Kidney glomerular epithelial cell (primary cell): ENCODE data around the gene TRRAP.
A peak's percentile ranks its signal among the peaks of the same experiment; 100 is the strongest.
"Not testable (repeated sequence)": the region's sequence is repeated elsewhere in the genome, so short reads cannot be mapped to it uniquely, and the experiment has no call there.

Experiments used
- DNase-seq: peaks from one replicate; lab custom pipeline; 2025; lab: John Stamatoyannopoulos, UW

The TRRAP gene

DNA sequence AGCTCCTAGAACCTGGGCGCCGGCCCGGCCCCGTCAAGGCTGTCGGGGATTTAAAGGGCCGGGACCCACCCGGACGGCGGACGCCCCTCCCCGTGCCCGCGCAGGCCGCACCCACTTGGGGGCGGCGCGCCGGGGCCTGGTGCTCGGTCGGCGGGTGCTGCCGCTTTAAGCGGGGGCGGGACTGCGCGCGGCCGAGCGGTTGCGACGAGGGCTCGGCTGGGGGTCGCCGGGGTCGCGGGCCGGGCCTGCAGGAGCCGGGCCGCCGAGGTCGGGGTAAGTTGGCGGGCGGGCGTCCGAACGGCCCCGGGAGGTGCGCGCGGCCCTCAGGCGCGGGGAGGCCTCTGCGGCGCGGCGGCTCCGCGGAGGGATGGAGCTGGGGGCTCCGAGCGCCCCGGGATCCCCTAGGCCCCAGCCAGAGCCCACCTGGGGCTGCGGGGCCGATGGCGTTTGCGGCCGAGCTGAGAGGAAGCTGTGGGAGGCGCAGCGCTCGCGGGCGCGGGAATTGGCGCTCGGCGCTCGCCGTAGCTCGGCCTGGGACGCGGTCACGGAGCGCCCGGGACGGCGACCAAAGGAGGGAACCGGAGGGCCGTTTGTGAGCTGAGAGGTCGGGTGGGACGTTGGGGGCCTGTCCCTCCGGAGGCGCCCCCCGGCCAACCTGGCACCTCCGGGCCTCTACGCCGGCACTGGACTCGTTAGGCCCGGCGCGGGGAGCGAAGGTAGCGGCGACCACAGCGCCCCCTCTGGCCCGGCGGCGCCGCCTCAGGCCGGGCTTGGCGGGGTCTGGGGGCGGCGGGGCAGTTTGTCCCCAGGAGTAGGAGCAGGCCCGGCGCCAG is at the start of gene TRRAP:
TRRAP (plus strand) TSS at position 168 of the 833 bp plus-strand sequence. CDS start 2,619 bp downstream, outside the sequence.
- peak; percentile 41 for DNase-seq

DNA sequence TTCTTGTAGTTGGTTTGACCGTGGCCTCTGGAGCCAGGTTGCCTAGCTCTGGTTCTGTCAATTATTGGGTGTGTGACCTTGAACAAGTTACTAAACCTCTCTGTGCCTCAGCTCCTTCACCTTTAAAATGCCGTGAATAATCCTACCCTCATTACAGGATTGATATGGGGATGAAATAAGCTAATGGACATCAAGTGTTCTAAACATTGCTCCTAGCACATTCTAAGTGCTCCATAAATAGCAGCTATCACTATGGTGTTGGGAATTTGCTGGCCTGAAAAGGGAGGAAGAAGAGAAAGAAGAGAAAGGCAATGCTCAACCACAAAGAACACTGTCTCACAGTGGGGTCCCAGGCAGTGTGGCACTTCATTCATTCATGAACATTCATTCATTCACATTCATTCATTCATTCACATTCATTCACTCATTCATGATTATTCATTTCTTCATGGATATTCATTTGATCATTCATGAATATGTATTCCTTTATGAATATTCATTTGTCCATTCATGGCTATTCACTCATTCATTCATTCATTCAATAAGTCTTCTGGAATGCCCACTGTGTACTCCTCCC is 47.3 kb upstream of the TRRAP start:
- no peak for DNase-seq

GRCh38 chr7:98831641-98832221 is 46.6 kb upstream of the TRRAP start:
- no peak for DNase-seq

DNA sequence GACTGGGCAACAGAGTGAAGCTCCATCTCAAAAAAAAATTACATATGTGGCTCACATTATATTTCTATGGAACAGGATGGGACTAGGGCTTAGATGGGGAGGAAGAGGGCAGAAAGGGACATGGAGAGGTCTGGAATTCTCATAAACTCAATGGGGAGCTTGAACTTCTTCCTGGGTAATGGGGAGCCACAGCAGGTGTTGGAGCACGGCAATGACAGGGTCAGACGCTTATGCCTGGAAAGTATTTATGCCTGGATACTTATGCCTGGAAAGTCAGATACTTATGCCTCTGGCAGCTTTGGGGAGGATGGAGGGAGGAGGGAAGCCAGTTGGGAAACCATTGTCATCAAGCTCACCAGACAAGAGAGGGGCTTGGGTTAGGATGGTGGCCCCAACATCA is 45.3 kb upstream of the TRRAP start:
- no peak for DNase-seq

GRCh38 chr7:98834949-98835348 is 43.4 kb upstream of the TRRAP start:
- DNase-seq = no peak

- peak; percentile 55 for DNase-seq
Measured at GRCh38 chr7:98836811-98837629, 41.3 kb upstream of the TRRAP start.

- DNase-seq = no peak
Measured at GRCh38 chr7:98837630-98837972, 40.7 kb upstream of the TRRAP start.

DNA sequence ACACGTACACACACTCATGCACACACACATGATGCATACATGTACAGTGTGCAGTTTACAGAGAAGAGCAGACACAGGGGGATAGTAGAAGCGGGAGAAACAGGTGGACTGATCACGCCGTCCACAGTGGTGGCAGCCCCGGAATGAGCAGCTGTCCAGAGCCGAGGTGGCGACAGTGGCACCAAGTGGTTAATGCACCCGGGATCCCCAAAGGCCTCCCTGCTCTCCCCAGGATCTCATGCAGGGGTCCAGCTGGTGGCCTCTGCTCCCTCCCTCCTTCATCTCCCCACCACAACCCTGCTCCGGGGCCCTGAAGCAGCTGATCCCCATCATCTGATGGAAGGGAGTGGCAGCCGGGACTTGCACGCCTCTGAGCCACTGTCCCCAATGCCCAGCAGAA is 38.2 kb upstream of the TRRAP start:
- no peak for DNase-seq

GRCh38 chr7:98840722-98841121 is 37.6 kb upstream of the TRRAP start:
- DNase-seq = peak; percentile 84

GRCh38 chr7:98841179-98841997 is 36.9 kb upstream of the TRRAP start:
- DNase-seq = peak; percentile 50

DNA sequence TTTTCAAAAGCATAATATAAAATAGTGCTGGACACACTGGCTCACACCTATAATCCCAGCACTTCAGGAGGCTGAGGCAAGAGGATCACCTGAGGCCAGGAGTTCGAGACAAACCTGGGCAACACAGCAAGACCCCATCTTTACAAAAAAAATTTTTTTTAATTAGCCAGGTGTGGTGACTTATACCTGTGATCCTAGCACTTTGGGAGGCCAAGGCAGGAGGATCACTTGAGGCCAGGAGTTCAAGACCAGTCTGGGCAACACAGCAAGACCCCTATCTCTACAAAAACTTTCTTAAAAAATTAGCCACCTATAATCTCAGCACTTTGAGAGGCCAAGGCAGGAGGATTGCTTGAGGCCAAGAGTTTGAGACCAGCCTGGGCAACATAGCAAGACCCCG is 35.8 kb upstream of the TRRAP start:
- not testable (repeated sequence) for DNase-seq

DNA sequence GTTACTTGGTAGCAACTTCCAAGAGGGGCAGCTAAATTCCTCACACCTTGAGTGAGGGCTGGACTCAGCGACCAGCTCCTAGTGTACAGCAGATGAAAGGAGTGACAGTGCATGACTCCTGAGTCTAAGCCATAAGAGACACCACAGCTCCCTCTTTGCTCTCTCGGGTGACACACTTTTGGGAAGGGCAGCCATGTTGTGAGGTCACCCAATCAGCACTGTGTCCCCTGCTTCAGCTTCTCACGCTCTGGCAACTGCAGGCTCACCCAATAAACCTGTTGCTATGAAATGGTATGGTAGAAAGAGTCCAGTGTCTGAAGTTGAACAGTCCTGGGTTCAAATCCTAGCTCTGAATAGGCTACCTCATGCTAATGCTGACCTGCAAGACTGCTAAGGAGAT is 29.4 kb upstream of the TRRAP start:
- DNase-seq = no peak

- DNase-seq = peak; percentile 57
Measured at GRCh38 chr7:98852826-98853225, 25.5 kb upstream of the TRRAP start.

DNA sequence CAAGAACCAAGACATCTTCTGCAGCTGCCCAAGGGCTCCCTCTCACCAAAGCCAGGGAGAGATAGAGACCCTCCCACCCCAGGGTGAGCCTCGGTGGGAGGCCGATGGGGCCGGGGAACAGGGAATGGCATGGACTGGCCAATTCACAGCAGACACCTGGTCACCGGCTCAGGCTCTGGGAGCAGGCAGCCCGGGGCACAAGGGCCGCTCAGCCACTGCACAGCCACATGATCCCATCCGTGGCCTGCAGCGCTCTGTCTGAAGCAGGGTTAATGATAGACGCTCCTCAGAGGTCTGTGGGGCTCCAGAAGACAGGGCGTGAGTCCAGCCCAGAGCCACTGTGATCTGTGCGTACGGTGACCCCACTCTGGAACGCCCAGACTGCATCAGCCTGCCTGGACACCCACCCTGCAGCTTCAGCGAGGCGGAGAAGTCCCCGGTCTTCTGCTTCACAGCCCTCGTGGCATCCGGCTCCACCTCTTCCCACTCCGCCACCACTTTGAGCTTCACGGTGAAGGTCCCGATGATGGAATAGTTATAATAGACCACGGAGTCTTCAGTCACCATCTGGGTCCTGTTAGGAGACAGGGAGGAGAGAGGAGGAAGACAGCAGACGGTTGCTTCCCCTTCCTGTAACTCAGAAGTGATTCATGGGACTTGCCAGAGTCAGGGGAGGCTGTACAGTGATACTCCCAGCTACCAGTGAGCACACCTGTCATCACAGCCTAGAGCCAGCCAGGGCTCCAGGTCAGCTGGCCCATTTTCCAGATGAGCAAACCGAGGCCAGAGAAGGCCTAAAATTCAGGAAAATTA is 22.5 kb upstream of the TRRAP start:
- peak; percentile 11 for DNase-seq

DNA sequence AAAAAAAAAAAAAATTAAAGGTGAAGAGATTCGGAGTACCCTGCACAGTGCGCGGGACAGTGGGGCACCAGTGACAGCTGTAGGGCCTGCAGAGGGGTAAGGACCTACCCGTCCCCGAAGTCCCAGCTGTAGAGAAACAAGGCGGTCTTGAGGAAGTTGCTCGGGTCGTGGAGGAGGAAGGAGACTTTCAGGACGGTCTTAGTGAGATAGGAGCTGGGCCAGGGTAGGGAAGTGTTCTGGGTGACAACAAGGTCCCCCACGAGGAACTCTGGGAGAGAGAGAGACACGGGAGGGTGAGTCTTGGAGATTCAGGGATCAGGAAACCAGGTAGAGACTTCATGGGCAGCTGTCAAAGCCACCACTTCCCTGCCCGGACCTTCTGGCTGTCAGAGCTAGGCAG is 18.3 kb upstream of the TRRAP start:
- DNase-seq = no peak

- no peak for DNase-seq
Measured at GRCh38 chr7:98862203-98862602, 16.1 kb upstream of the TRRAP start.

- DNase-seq = no peak
Measured at GRCh38 chr7:98862716-98863420, 15.5 kb upstream of the TRRAP start.

DNA sequence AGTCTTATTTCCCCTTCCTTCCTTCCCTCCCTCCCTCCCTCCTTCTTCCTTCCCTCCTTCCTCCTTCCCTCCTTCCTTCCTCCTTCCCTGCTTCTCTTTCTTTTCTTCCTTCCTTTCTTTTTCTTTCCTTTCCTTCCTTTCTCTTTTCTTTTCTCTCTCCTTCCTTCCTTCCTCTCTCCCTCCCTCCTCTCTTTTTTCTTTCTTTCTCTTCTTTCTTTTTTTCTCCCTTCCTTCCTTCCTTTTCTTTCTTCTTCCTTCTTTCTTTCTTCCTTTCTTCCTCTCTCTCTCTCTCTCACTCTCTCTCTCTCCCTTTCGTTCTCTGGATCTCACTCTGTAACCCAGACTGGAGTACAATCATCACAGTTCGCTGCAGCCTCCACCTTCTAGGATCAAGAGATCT is 14.7 kb upstream of the TRRAP start:
- DNase-seq = no peak

- no peak for DNase-seq
Measured at GRCh38 chr7:98864731-98865453, 13.4 kb upstream of the TRRAP start.
